ENCODE results near the gene MAPRE3.

MAPRE3 gene

GRCh38 chr2:26951236-26951635 is 19.2 kb upstream of the MAPRE3 start:
- DNase-seq, result no peak

- no peak for DNase-seq
Observed at GRCh38 chr2:26952374-26952773, 18.1 kb upstream of the MAPRE3 start.

GRCh38 chr2:26954135-26954534 is 16.3 kb upstream of the MAPRE3 start:
- no peak for DNase-seq

GRCh38 chr2:26957041-26957440 is 13.4 kb upstream of the MAPRE3 start:
- no peak for DNase-seq

GRCh38 chr2:26957534-26957933 is 12.9 kb upstream of the MAPRE3 start:
- DNase-seq, result no peak

GRCh38 chr2:26959331-26959730 is 11.1 kb upstream of the MAPRE3 start:
- no peak for DNase-seq

GRCh38 chr2:26964446-26965130 is 5.8 kb upstream of the MAPRE3 start:
- DNase-seq, result no peak

GRCh38 chr2:26968001-26968400 is 2.4 kb upstream of the MAPRE3 start:
- DNase-seq, result no peak

GRCh38 chr2:26969077-26969844 is 1.2 kb upstream of the MAPRE3 start:
- DNase-seq, result no peak

- DNase-seq, result no peak
Observed at GRCh38 chr2:26970928-26971627, 641 bp downstream of the MAPRE3 start.

GRCh38 chr2:26971911-26972786 is 1.7 kb downstream of the MAPRE3 start:
- DNase-seq, result no peak

- DNase-seq, result no peak
Observed at GRCh38 chr2:26974352-26974751, 3.9 kb downstream of the MAPRE3 start.

- DNase-seq, result no peak
Observed at GRCh38 chr2:26975102-26975501, 4.7 kb downstream of the MAPRE3 start.

GRCh38 chr2:26975656-26976055 is 5.2 kb downstream of the MAPRE3 start:
- DNase-seq, result no peak

- DNase-seq, result no peak
Observed at GRCh38 chr2:26976237-26976636, 5.8 kb downstream of the MAPRE3 start.

- DNase-seq, result no peak
Observed at GRCh38 chr2:26977012-26977411, 6.6 kb downstream of the MAPRE3 start.

- DNase-seq, result no peak
Observed at GRCh38 chr2:26978061-26978596, 7.7 kb downstream of the MAPRE3 start.

- DNase-seq, result no peak
Observed at GRCh38 chr2:26979741-26980140, 9.3 kb downstream of the MAPRE3 start.

- DNase-seq, result no peak
Observed at GRCh38 chr2:26980971-26981370, 10.5 kb downstream of the MAPRE3 start.

- DNase-seq, result peak; percentile 16
Observed at GRCh38 chr2:26982102-26982742, 11.8 kb downstream of the MAPRE3 start.

GRCh38 chr2:26983746-26984145 is 13.3 kb downstream of the MAPRE3 start:
- DNase-seq, result no peak

GRCh38 chr2:26985807-26986206 is 15.4 kb downstream of the MAPRE3 start:
- DNase-seq, result no peak
